Measurements from ENCODE around the gene LSAMP.

LSAMP gene

DNA sequence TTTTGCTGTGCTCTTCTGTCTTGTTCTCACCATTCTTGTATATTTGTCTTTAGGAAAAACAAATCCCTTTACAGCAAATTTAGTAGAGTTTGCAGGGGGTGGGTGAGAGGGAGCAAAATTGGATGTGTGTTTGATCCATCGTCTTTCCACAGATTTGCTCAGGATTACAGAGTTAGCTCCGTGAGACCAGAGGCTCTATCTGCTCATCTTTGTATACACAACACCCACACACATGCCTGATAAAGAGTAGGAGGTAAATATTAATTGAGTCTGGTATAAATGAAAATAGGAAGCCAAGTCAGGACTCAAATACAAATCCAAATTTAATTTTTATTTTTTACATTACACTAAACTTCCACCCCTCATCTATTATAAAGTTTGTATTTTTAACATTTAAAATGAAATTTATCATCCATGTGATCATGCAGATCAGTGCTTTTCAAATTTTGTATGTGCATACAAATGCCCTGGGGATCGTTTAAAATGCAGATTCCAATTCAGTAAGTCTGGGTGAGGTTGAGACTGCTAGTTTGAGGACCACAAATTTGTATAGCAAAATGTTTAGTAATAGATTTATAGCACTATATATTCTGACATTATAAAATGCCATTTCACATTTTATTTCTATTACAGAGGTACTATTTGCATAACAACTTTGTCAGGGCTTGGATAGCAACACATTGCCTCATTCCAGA lies 326.7 kb downstream of the LSAMP start:
- Histone ChIP-seq H3K36me3 (ENCODE audit: insufficient read depth, low read length) (no peaks in the 10 kb centered on the region), H3K27me3 (ENCODE audit: control insufficient read depth, insufficient read depth, low read length) (no peaks in the 10 kb centered on the region), H3K4me3 (ENCODE audit: low read length) (no peak overlapping the region), H3K4me2 (ENCODE audit: low read length) (no peak overlapping the region), H3K9ac (ENCODE audit: low read depth, low read length) (no peak overlapping the region), H3K9me3 (replicated peaks; ENCODE audit: low read length) (no peaks in the 10 kb centered on the region), H3K4me1 (ENCODE audit: control insufficient read depth, insufficient read depth, low read length) (no peaks in the 10 kb centered on the region)

- H3K27me3 ChIP-seq (ENCODE audit: control insufficient read depth, insufficient read depth, low read length), result no peaks in the 10 kb centered on the region
- H3K9me3 ChIP-seq (replicated peaks; ENCODE audit: low read length), result no peaks in the 10 kb centered on the region
- no peak overlapping the region for H3K4me2 ChIP-seq (ENCODE audit: low read length)
- H3K9ac ChIP-seq (ENCODE audit: low read depth, low read length), result no peak overlapping the region
- H3K4me1 ChIP-seq (ENCODE audit: control insufficient read depth, insufficient read depth, low read length), result no peaks in the 10 kb centered on the region
- no peak overlapping the region for H3K4me3 ChIP-seq (ENCODE audit: low read length)
- no peaks in the 10 kb centered on the region for H3K36me3 ChIP-seq (ENCODE audit: insufficient read depth, low read length)
Observed at GRCh38 chr3:116114586-116114985, 330.7 kb downstream of the LSAMP start.

DNA sequence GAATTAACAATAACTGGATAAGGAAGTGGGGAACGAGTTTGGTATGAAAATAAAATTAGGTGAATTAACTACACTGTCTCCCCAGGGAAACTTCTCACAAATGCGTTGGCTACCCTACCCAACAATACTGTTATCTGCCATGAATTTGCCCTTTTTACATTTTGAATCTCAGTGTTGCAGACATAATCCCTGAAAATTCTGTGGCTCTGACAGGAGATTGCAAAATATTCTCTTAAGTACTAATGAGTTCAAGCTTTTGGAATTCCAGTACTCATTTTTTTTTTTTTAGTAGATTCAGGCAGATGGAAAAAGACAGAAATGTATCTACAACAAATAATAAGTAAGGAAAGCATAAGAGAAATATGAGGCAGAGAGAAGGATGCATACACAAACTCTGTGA lies 332.6 kb downstream of the LSAMP start:
- H3K36me3 ChIP-seq (ENCODE audit: insufficient read depth, low read length), result no peaks in the 10 kb centered on the region
- H3K9me3 ChIP-seq (replicated peaks; ENCODE audit: low read length), result no peaks in the 10 kb centered on the region
- H3K4me1 ChIP-seq (ENCODE audit: control insufficient read depth, insufficient read depth, low read length), result no peaks in the 10 kb centered on the region
- H3K4me2 ChIP-seq (ENCODE audit: low read length), result no peak overlapping the region
- no peak overlapping the region for H3K9ac ChIP-seq (ENCODE audit: low read depth, low read length)
- H3K4me3 ChIP-seq (ENCODE audit: low read length), result no peak overlapping the region
- no peaks in the 10 kb centered on the region for H3K27me3 ChIP-seq (ENCODE audit: control insufficient read depth, insufficient read depth, low read length)

DNA sequence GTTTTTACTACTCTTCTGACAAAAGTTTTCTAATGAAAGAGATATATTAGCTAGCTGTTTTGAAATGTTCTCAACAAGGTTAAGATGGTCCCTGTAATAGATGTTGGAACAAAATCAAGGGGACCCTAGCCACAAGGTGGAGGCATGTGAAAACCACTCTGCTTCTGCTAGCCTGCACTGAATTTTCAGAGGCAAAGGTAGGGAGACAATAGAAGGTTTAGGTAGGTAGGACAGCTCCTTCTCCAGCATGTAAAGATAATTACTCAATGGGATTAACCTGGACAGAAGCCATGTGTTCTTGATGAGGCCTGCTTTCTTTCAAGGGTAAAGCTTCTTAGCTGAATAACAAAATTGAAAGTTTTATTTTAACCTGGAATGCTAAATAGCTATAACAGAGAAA lies 333.5 kb downstream of the LSAMP start:
- Histone ChIP-seq H3K9me3 (replicated peaks; ENCODE audit: low read length) (no peaks in the 10 kb centered on the region), H3K9ac (ENCODE audit: low read depth, low read length) (no peak overlapping the region), H3K4me1 (ENCODE audit: control insufficient read depth, insufficient read depth, low read length) (no peaks in the 10 kb centered on the region)

GRCh38 chr3:116103868-116104530 lies 341.3 kb downstream of the LSAMP start:
- H3K9ac ChIP-seq (ENCODE audit: low read depth, low read length), result no peak overlapping the region
- no peaks in the 10 kb centered on the region for H3K9me3 ChIP-seq (replicated peaks; ENCODE audit: low read length)
- H3K36me3 ChIP-seq (ENCODE audit: insufficient read depth, low read length), result no peaks in the 10 kb centered on the region
- H3K4me1 ChIP-seq (ENCODE audit: control insufficient read depth, insufficient read depth, low read length), result peaks cover 4% of the 10 kb centered on the region
- H3K4me3 ChIP-seq (ENCODE audit: low read length), result no peak overlapping the region
- H3K27me3 ChIP-seq (ENCODE audit: control insufficient read depth, insufficient read depth, low read length), result no peaks in the 10 kb centered on the region
- no peak overlapping the region for H3K4me2 ChIP-seq (ENCODE audit: low read length)

More for the DNA sequence above, 333.5 kb downstream of the LSAMP start:
- Histone ChIP-seq H3K36me3 (ENCODE audit: insufficient read depth, low read length) (no peaks in the 10 kb centered on the region), H3K4me3 (ENCODE audit: low read length) (no peak overlapping the region), H3K4me2 (ENCODE audit: low read length) (no peak overlapping the region), H3K27me3 (ENCODE audit: control insufficient read depth, insufficient read depth, low read length) (no peaks in the 10 kb centered on the region)

GRCh38 chr3:116102037-116102436 lies 343.2 kb downstream of the LSAMP start:
- Histone ChIP-seq H3K36me3 (ENCODE audit: insufficient read depth, low read length) (no peaks in the 10 kb centered on the region), H3K4me3 (ENCODE audit: low read length) (no peak overlapping the region), H3K27me3 (ENCODE audit: control insufficient read depth, insufficient read depth, low read length) (no peaks in the 10 kb centered on the region), H3K9ac (ENCODE audit: low read depth, low read length) (no peak overlapping the region), H3K4me2 (ENCODE audit: low read length) (no peak overlapping the region), H3K4me1 (ENCODE audit: control insufficient read depth, insufficient read depth, low read length) (peaks cover 4% of the 10 kb centered on the region), H3K9me3 (replicated peaks; ENCODE audit: low read length) (no peaks in the 10 kb centered on the region)

DNA sequence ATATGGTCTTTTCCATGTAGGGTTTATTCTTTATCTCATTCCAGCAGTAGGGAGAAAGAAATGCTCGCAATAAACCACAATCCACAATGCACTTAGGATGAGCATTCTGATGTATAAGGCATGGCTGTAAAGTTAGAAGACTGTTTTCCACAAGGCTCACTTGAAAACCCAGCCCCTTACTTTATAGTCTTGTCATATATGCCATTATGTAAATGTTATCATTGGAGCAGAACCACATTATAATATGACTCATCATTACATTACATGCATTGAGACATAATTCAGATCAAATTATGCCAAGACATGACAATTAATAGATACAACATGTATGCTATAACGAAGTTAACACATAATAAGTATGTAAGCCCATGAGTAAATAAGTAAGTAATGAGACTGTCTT lies 348.1 kb downstream of the LSAMP start:
- H3K36me3 ChIP-seq (ENCODE audit: insufficient read depth, low read length), result no peaks in the 10 kb centered on the region
- H3K27me3 ChIP-seq (ENCODE audit: control insufficient read depth, insufficient read depth, low read length), result no peaks in the 10 kb centered on the region
- H3K4me2 ChIP-seq (ENCODE audit: low read length), result no peak overlapping the region
- H3K4me1 ChIP-seq (ENCODE audit: control insufficient read depth, insufficient read depth, low read length), result no peaks in the 10 kb centered on the region
- H3K9me3 ChIP-seq (replicated peaks; ENCODE audit: low read length), result no peaks in the 10 kb centered on the region
- no peak overlapping the region for H3K9ac ChIP-seq (ENCODE audit: low read depth, low read length)
- H3K4me3 ChIP-seq (ENCODE audit: low read length), result no peak overlapping the region

- Histone ChIP-seq H3K4me1 (ENCODE audit: control insufficient read depth, insufficient read depth, low read length) (no peaks in the 10 kb centered on the region), H3K27me3 (ENCODE audit: control insufficient read depth, insufficient read depth, low read length) (no peaks in the 10 kb centered on the region), H3K9ac (ENCODE audit: low read depth, low read length) (no peak overlapping the region), H3K9me3 (replicated peaks; ENCODE audit: low read length) (no peaks in the 10 kb centered on the region), H3K4me2 (ENCODE audit: low read length) (no peak overlapping the region), H3K4me3 (ENCODE audit: low read length) (no peak overlapping the region), H3K36me3 (ENCODE audit: insufficient read depth, low read length) (no peaks in the 10 kb centered on the region)
Observed at GRCh38 chr3:116096631-116097030, 348.7 kb downstream of the LSAMP start.

DNA sequence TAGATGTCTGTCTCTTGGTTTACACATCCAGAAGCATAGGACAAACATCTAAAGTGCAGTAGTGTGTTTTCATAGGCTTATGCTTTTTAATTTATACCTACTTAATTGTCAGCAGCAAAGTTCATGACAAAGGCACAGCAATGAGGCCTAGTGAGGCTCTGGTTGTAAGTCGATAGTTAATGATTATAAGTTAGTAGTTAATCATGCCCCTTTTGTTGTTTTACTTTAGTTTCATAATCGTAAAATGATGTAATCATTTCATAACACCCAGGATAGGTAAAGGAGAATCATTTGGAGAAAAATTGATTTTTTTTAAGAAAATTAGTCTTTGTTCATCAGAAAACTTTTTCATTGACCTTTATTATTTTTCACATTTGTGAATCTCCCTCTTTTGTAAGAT lies 351.9 kb downstream of the LSAMP start:
- no peak overlapping the region for H3K9ac ChIP-seq (ENCODE audit: low read depth, low read length)
- H3K27me3 ChIP-seq (ENCODE audit: control insufficient read depth, insufficient read depth, low read length), result no peaks in the 10 kb centered on the region
- no peaks in the 10 kb centered on the region for H3K9me3 ChIP-seq (replicated peaks; ENCODE audit: low read length)
- no peaks in the 10 kb centered on the region for H3K4me1 ChIP-seq (ENCODE audit: control insufficient read depth, insufficient read depth, low read length)
- H3K36me3 ChIP-seq (ENCODE audit: insufficient read depth, low read length), result no peaks in the 10 kb centered on the region
- no peak overlapping the region for H3K4me2 ChIP-seq (ENCODE audit: low read length)
- no peak overlapping the region for H3K4me3 ChIP-seq (ENCODE audit: low read length)

DNA sequence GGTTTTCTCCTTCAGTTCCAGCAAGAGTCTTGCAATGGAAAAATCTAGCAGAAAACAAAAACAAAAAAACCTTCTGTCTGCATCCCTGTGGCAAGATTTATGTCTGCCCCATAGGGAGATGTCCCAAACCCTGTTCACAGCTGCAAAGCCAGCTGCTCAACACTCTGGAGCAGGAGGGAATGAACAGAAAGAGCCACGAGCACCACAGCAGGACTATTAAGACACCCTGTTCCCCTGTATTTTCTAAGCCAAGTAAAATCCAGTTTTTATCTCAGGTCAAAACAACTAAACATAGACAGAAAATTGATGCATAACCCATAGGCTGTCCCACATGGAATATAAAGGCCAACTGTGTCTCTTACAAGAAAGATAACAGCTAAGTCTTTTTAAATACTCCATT lies 357.9 kb downstream of the LSAMP start:
- no peaks in the 10 kb centered on the region for H3K36me3 ChIP-seq (ENCODE audit: insufficient read depth, low read length)
- H3K9ac ChIP-seq (ENCODE audit: low read depth, low read length), result no peak overlapping the region
- H3K4me1 ChIP-seq (ENCODE audit: control insufficient read depth, insufficient read depth, low read length), result no peaks in the 10 kb centered on the region
- H3K4me2 ChIP-seq (ENCODE audit: low read length), result no peak overlapping the region
- no peak overlapping the region for H3K4me3 ChIP-seq (ENCODE audit: low read length)
- H3K27me3 ChIP-seq (ENCODE audit: control insufficient read depth, insufficient read depth, low read length), result no peaks in the 10 kb centered on the region
- no peaks in the 10 kb centered on the region for H3K9me3 ChIP-seq (replicated peaks; ENCODE audit: low read length)

DNA sequence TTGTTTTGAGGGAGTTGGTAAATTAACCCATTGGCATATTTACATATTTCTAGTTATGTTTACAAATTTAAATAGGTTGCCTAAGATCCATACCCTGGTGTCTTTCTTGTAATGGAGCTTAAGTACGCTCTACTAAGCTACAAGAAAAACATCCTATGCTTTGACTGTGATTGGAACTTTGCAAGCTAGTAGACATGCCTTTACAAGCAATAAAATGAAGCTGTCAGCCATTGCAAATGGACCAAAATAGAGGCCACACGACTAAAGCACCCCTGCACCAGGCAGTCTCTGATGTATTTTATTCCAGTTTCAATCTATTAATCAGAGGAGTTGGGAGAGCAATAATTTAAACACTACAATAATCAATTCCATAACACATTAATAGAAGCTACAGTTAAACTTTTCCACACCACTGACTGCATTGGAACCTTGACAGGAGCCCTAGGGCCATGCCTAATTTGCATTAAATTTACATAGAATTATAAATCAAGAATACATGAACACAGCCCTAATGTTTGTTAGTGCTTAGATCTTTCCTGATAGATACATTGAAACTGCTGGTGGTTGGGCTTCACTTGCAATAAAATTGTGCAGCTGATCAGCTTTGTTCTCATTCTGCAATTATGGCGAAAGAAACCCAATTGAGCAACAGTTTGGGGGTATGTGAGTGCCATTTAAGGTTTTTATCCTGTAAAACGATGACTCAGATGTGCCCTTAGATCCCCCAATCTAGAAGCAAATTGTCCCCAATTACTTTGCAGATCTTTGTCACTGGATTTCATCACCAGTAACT lies 360.1 kb downstream of the LSAMP start:
- no peaks in the 10 kb centered on the region for H3K4me1 ChIP-seq (ENCODE audit: control insufficient read depth, insufficient read depth, low read length)
- H3K9me3 ChIP-seq (replicated peaks; ENCODE audit: low read length), result no peaks in the 10 kb centered on the region
- H3K27me3 ChIP-seq (ENCODE audit: control insufficient read depth, insufficient read depth, low read length), result no peaks in the 10 kb centered on the region
- H3K4me3 ChIP-seq (ENCODE audit: low read length), result no peak overlapping the region
- no peak overlapping the region for H3K4me2 ChIP-seq (ENCODE audit: low read length)
- no peak overlapping the region for H3K9ac ChIP-seq (ENCODE audit: low read depth, low read length)
- H3K36me3 ChIP-seq (ENCODE audit: insufficient read depth, low read length), result no peaks in the 10 kb centered on the region
